ENCODE data around the gene DNASE1L3. TPM values are rescaled to one million over a fixed set of nuclear protein-coding genes. Genes with fewer than 3 reads are reported as not detected.

The DNASE1L3 gene
- total RNA-seq, 1 donor from 2014 or later: not detected

DNA sequence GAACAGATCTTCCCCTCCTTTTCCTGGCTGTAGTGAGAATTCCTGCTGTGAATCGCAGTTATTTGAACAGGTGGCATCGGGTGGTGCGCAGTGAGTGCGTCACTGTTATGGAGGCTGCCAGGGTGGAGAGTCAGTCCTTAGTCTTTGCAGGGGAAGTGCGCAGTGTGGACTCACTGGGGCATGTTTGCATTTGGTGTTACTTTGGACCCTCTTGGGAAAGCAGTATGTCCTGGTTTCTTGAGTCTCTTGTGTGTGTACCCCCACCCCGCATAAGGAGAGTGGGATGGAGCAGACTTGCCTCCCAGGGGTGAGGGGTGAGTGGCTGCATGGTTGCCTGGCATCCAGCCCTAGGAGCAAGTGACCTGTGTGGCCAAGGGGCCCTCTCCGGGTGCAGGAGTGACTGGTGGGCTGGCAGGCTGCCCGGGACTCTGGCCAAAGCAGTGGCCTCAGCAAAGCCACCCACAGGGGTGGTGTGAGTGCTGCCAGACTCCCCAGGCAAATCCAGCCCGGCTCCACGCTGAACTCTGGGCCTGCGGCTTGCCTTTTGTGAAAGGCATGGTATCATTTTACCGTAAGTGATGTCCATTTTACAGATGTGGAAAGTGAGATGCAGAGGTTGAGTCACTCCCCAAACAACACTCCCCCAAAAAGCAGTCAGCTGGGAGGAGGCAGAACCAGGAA, 46.4 kb downstream of the DNASE1L3 start:
- intact Hi-C loops (cut with micrococcal nuclease): no loop called here

DNA sequence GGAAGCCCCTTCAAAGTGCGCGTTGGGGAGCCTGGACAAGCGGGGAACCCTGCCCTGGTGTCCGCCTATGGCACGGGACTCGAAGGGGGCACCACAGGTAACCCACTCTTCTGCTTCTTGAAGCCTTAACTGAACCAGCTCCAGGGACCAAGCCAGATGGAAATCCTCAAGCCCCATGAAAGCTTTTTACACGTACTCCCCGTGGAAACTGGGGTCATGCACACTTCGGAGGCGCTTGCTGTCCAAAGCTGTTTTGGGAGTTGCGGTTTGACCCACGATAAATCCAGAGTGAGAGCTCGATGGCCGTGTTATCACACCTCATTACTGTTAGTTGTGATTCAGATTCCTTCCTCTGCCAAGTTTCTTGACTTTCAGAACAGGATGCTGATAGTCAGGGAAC, 47.5 kb downstream of the DNASE1L3 start:
- intact Hi-C loops (cut with micrococcal nuclease): no loop called here

- intact Hi-C loops (cut with micrococcal nuclease): no loop called here
These were observed 49.1 kb downstream of the DNASE1L3 start for GRCh38 chr3:58161435-58162398.

GRCh38 chr3:58160399-58160798, 50.4 kb downstream of the DNASE1L3 start:
- intact Hi-C loops (cut with micrococcal nuclease): no loop called here

GRCh38 chr3:58158442-58159153, 52.2 kb downstream of the DNASE1L3 start:
- intact Hi-C loops (cut with micrococcal nuclease): no loop called here

DNA sequence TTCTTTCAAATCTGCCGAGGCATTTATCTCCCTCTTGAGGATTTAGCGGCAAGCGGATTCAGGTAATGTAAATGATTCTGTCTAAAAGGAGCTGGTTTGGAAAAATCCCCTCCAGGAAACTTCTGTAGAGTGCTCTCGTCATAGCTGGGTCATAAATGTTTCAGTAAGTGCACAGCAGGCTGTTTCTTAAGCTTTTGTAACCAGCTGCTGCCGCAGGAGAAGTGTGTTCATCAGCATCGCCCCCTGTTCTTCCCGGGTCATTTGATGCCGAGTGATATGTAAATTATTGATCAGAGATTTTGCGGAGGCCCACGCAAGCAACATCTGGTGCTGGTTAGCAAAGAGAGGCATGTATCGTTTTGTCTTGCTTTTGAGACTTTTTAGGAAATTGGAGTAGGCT, 53.1 kb downstream of the DNASE1L3 start:
- intact Hi-C loops (cut with micrococcal nuclease): no loop called here

- intact Hi-C loops (cut with micrococcal nuclease): no loop called here
These were observed 54.9 kb downstream of the DNASE1L3 start for GRCh38 chr3:58155838-58156237.

DNA sequence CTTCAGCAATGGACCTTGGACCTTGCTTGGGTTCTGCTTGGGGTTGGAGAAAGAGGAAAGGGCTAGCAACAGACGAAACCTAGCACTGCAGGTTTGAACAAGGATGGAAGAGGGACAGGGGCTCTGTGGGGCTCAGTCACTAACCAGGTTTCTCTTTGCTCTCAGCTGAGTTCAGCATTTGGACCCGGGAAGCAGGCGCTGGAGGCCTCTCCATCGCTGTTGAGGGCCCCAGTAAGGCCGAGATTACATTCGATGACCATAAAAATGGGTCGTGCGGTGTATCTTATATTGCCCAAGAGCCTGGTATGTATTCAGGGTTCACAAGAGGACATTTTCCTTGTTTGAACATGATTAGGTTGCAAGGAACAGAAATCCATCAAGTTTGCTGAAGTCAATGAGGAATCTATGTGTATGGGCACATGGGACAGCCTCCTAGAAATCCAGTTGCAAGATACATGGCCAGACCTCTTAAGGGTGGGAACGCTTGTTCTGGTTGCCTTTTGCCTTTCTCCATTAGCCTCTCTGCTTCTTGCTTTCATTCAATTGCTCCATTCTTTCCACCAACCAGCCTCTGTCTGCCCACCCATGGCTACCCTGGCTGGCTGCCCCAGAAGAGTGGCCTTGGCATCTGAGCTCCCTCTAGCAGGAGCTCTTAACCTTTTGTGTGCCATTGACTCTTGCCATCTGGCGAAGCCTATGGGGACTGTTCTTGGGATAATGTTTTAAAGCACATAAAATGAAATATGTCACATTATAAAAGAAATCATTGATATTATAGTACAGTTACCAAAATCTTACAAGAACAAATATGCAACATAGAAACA, 55.9 kb downstream of the DNASE1L3 start:
- intact Hi-C loops (cut with micrococcal nuclease): no loop called here

DNA sequence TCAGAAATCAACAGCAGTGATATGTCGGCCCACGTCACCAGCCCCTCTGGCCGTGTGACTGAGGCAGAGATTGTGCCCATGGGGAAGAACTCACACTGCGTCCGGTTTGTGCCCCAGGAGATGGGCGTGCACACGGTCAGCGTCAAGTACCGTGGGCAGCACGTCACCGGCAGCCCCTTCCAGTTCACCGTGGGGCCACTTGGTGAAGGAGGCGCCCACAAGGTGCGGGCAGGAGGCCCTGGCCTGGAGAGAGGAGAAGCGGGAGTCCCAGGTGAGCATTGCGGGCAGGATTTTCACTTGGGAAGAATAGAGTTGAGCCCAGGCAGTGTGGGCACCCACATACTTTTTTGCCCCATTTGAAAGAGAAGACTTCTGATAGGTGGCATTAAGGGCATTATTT, 57.4 kb downstream of the DNASE1L3 start:
- intact Hi-C loops (cut with micrococcal nuclease): no loop called here

GRCh38 chr3:58152225-58153015, 58.4 kb downstream of the DNASE1L3 start:
- intact Hi-C loops (cut with micrococcal nuclease): no loop called here

- intact Hi-C loops (cut with micrococcal nuclease): no loop called here
These were observed 59.1 kb downstream of the DNASE1L3 start for GRCh38 chr3:58151637-58152036.

- intact Hi-C loops (cut with micrococcal nuclease): no loop called here
These were observed 60.0 kb downstream of the DNASE1L3 start for GRCh38 chr3:58150810-58151199.

GRCh38 chr3:58150130-58150809, 60.5 kb downstream of the DNASE1L3 start:
- intact Hi-C loops (cut with micrococcal nuclease): no loop called here

DNA sequence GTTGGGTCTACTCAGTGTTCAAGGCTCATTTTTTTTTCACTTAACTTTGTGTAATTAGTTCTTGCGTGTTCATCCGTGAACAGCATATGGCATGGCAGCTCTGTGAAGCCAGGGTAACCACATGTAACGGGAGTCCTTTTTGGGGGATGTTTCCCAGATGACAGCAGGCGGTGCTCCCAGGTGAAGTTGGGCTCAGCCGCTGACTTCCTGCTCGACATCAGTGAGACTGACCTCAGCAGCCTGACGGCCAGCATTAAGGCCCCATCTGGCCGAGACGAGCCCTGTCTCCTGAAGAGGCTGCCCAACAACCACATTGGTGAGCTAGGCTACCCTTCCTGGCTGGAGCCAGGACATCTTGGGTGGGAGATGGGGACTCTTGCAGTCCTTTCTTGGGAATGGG, 62.7 kb downstream of the DNASE1L3 start:
- intact Hi-C loops (cut with micrococcal nuclease): no loop called here

DNA sequence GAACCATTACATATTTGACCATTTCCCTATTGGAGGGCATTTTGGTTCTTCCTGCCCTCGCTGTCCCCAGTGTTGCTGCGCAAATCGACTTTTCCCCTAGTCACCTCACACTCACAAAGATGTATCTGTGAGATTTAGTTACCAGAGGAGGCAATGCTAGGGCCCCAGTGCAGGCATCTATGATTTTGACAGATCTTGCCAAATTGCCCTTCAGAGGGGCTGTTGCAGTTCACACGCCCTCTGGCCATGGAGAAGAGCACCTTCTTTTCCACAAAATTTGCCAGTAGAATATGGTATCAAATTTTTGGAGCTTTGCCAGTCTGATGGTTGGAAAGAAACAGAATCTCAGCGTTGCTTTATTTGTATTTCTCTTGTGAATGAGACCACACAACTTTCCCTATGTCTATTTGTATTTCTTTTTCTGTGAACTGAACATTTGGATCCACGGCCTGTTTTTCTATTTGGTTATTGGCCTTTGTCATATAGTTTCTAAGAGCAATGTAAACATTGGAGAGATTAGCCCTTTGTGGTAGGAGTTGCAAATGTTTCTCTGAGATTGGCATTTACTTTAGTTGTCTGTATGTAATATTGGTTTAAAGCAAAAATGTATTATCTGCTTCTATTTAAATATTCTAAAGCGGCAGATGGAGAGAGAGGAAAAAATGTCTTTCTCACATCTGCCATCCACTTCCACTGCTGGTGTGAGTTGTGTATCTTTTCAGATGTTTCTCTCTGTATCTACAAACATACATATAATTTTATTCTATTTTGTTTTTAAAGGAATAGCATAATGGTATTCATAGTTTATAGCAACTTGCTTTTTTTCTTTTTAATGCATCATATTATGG, 66.1 kb downstream of the DNASE1L3 start:
- intact Hi-C loops (cut with micrococcal nuclease): no loop called here

- intact Hi-C loops (cut with micrococcal nuclease): no loop called here
These were observed 67.2 kb downstream of the DNASE1L3 start for GRCh38 chr3:58143417-58144055.

All from T-helper 2 cell treated with Interferon-gamma antibody and Interleukin-4, amounts not matched to agents 100 ng/mL and 5 ng/mL, for 36 hours (primary cell).